ENCODE results near the gene BAG3. TPM values are rescaled to one million over a fixed set of nuclear protein-coding genes. Genes with fewer than 3 reads are reported as not detected.

Gene BAG3
- total and polyA plus RNA-seq, 2 of the 4 experiments (the other 2 are of a cell fraction) = 5.4 to 42.5 TPM

DNA sequence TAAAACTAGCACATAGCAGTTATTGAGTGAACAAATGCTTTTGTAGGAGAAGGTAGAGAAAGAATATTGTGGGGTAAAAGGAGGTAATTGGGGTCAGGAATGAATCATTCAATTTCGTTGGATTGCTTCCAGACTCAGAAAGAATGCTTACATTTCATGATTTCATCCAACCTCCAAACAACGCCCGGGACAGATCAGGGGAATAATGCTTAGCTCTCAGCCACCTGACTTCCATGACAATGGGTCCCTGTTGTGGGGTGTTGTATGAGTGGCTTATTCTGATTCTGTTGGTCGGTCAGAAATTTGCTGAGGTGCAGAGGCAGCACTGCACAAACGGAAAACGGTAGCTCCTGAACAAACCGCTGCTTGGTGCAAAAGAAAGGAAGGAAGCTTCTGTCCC lies 50.7 kb downstream of the BAG3 start:
- Histone ChIP-seq H4K8ac (ENCODE audit: low read depth in 2 of 2, low read length in 2 of 2) (no peak overlapping the region), H3K79me1 (ENCODE audit: low read depth in 1 of 2, low read length in 2 of 2) (no peaks in the 10 kb centered on the region), H2AFZ (replicated peaks; ENCODE audit: low read length, poor library complexity) (peak overlapping the region; percentile 54), H4K5ac (ENCODE audit: low read depth, low read length) (no peak overlapping the region), H3K56ac (ENCODE audit: extremely low read depth, insufficient read depth, low read length) (no peak overlapping the region), H3K4ac (ENCODE audit: low read depth, low read length) (no peak overlapping the region), H3K27me3 (ENCODE audit: control insufficient read depth, insufficient read depth, low read length) (no peaks in the 10 kb centered on the region; the same call in 1 of the 2 replicates), H2BK120ac (ENCODE audit: low read depth, low read length) (no peak overlapping the region), H3K14ac (replicated peaks; ENCODE audit: low read depth, low read length) (no peak overlapping the region; the same call in 1 of the 2 replicates), H3K4me2 (ENCODE audit: low read depth, low read length) (no peak overlapping the region), H2BK20ac (ENCODE audit: low read depth, low read length) (no peak overlapping the region), H3K18ac (ENCODE audit: low read depth, low read length) (no peak overlapping the region), H4K20me1 (ENCODE audit: insufficient read depth, low read length) (no peaks in the 10 kb centered on the region), H3K9me3 (ENCODE audit: control insufficient read depth, insufficient read depth, low read length) (no peaks in the 10 kb centered on the region), H2AK9ac (replicated peaks; ENCODE audit: low read depth, low read length, poor library complexity) (peak overlapping the region; percentile 57), H3K36me3 (ENCODE audit: control insufficient read depth, insufficient read depth, low read length) (no peaks in the 10 kb centered on the region), H4K91ac (ENCODE audit: insufficient read depth, low read depth, low read length) (no peak overlapping the region), H2AK5ac (ENCODE audit: low read depth, low read length) (no peak overlapping the region), H3K27ac (ENCODE audit: insufficient read depth, low read length) (no peak overlapping the region), H3K23ac (ENCODE audit: low read depth, low read length) (no peak overlapping the region; the same call in 1 of the 2 replicates), H2BK15ac (ENCODE audit: low read depth, low read length) (no peak overlapping the region), H2BK5ac (ENCODE audit: low read depth, low read length, poor library complexity, severe bottlenecking) (no peak overlapping the region), H3K4me1 (ENCODE audit: control insufficient read depth, insufficient read depth, low read length) (peaks cover 3% of the 10 kb centered on the region; the same call in 1 of the 2 replicates), H3K4me3 (ENCODE audit: insufficient read depth, low read depth, low read length) (no peak overlapping the region), H3K9ac (ENCODE audit: low read depth, low read length) (no peak overlapping the region), H3K9me1 (ENCODE audit: insufficient read depth, low read length) (peaks cover 4% of the 10 kb centered on the region)
- intact Hi-C loops (cut with micrococcal nuclease) = no loop called here
- in situ Hi-C loops (cut with MboI; ENCODE audit: low sequenced_read_pairs) = no loop called here
- no peak for TF ChIP-seq POLR2A (IDR thresholded peaks at IDR 0.05; ENCODE audit: low read depth, low read length)
- TF ChIP-seq, protein P1, sequence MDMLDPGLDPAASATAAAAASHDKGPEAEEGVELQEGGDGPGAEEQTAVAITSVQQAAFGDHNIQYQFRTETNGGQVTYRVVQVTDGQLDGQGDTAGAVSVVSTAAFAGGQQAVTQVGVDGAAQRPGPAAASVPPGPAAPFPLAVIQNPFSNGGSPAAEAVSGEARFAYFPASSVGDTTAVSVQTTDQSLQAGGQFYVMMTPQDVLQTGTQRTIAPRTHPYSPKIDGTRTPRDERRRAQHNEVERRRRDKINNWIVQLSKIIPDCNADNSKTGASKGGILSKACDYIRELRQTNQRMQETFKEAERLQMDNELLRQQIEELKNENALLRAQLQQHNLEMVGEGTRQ (IDR thresholded peaks at IDR 0.05; ENCODE audit: low read depth, low read length) = no peak
- TF ChIP-seq CHD1 (IDR thresholded peaks at IDR 0.05; ENCODE audit: low read depth, low read length) = no peak
- TF ChIP-seq, protein P2, sequence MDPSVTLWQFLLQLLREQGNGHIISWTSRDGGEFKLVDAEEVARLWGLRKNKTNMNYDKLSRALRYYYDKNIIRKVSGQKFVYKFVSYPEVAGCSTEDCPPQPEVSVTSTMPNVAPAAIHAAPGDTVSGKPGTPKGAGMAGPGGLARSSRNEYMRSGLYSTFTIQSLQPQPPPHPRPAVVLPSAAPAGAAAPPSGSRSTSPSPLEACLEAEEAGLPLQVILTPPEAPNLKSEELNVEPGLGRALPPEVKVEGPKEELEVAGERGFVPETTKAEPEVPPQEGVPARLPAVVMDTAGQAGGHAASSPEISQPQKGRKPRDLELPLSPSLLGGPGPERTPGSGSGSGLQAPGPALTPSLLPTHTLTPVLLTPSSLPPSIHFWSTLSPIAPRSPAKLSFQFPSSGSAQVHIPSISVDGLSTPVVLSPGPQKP (IDR thresholded peaks at IDR 0.05; ENCODE audit: borderline replicate concordance, low read depth, low read length) = no peak
- DNase-seq = peak; percentile 48
- ChIA-PET CTCF (interaction anchor here (0.6 kb wide), 1 partner anchor 15 kb away, joined by 3 read pairs; no protein-coding TSS in a partner anchor), POLR2A (ENCODE audit: unreplicated experiment) (interaction anchor here (0.6 kb wide), 1 partner anchor 51 kb away, joined by 3 read pairs; the partner anchor contains the start of gene BAG3)
- no TSS peak for BruUV-seq (replicated peaks)
- WGBS, 2 experiments (ENCODE audit: extremely low coverage in 2 of 2, insufficient read length in 1 of 2) = no CpG with 5 or more reads among the region's 7 CpGs
- dilution Hi-C loops (cut with HindIII; ENCODE audit: low sequenced_read_pairs, unreplicated experiment) = no loop called here
- ATAC-seq (ENCODE audit: low read depth) = no peak; the same call in 1 of the 2 replicates
